ENCODE data around the gene KBTBD7.
A peak's percentile ranks its signal among the peaks of the same experiment; 100 is the strongest.

The KBTBD7 gene

GRCh38 chr13:41193919-41194824 lies at the start of gene KBTBD7:
KBTBD7 (minus strand) TSS chr13:41194569; CDS start chr13:41194257, 312 bp downstream.
- peak; percentile 80 to 82 for DNase-seq (ENCODE audit: low read depth in 2 of 2)

GRCh38 chr13:41241626-41242025 lies 47.3 kb upstream of the KBTBD7 start:
- no peak for DNase-seq (ENCODE audit: low read depth in 2 of 2)

GRCh38 chr13:41236369-41236768 lies 42.0 kb upstream of the KBTBD7 start:
- DNase-seq (ENCODE audit: low read depth in 2 of 2) = no peak

GRCh38 chr13:41232578-41233480 lies 38.5 kb upstream of the KBTBD7 start:
- DNase-seq (ENCODE audit: low read depth in 2 of 2) = no peak

GRCh38 chr13:41231786-41232185 lies 37.4 kb upstream of the KBTBD7 start:
- DNase-seq (ENCODE audit: low read depth in 2 of 2) = no peak

- DNase-seq (ENCODE audit: low read depth in 2 of 2) = no peak
These were observed 36.8 kb upstream of the KBTBD7 start for GRCh38 chr13:41231025-41231677.

GRCh38 chr13:41229356-41229755 lies 35.0 kb upstream of the KBTBD7 start:
- no peak for DNase-seq (ENCODE audit: low read depth in 2 of 2)

- no peak for DNase-seq (ENCODE audit: low read depth in 2 of 2)
These were observed 30.0 kb upstream of the KBTBD7 start for GRCh38 chr13:41224113-41225110.

- DNase-seq (ENCODE audit: low read depth in 2 of 2) = peak in 1 of 2 donors; percentile 6
These were observed 28.0 kb upstream of the KBTBD7 start for GRCh38 chr13:41222259-41222852.

- DNase-seq (ENCODE audit: low read depth in 2 of 2) = no peak
These were observed 26.0 kb upstream of the KBTBD7 start for GRCh38 chr13:41220401-41220800.

- no peak for DNase-seq (ENCODE audit: low read depth in 2 of 2)
These were observed 21.8 kb upstream of the KBTBD7 start for GRCh38 chr13:41216160-41216559.

GRCh38 chr13:41213919-41214318 lies 19.6 kb upstream of the KBTBD7 start:
- no peak for DNase-seq (ENCODE audit: low read depth in 2 of 2)

- DNase-seq (ENCODE audit: low read depth in 2 of 2) = no peak
These were observed 18.9 kb upstream of the KBTBD7 start for GRCh38 chr13:41213316-41213715.

GRCh38 chr13:41212881-41213280 lies 18.5 kb upstream of the KBTBD7 start:
- no peak for DNase-seq (ENCODE audit: low read depth in 2 of 2)

- no peak for DNase-seq (ENCODE audit: low read depth in 2 of 2)
These were observed 16.7 kb upstream of the KBTBD7 start for GRCh38 chr13:41211062-41211461.

GRCh38 chr13:41206467-41206866 lies 12.1 kb upstream of the KBTBD7 start:
- DNase-seq (ENCODE audit: low read depth in 2 of 2) = no peak

- no peak for DNase-seq (ENCODE audit: low read depth in 2 of 2)
These were observed 9.4 kb upstream of the KBTBD7 start for GRCh38 chr13:41203810-41204209.

- no peak for DNase-seq (ENCODE audit: low read depth in 2 of 2)
These were observed 5.8 kb upstream of the KBTBD7 start for GRCh38 chr13:41200126-41200525.

- no peak for DNase-seq (ENCODE audit: low read depth in 2 of 2)
These were observed 5.2 kb upstream of the KBTBD7 start for GRCh38 chr13:41199526-41199925.

GRCh38 chr13:41199079-41199478 lies 4.7 kb upstream of the KBTBD7 start:
- no peak for DNase-seq (ENCODE audit: low read depth in 2 of 2)
